GM19372 (cell line): Measurements from ENCODE around the gene PI4KA.
"Not testable (repeated sequence)": the region's sequence is repeated elsewhere in the genome, so short reads cannot be mapped to it uniquely, and the experiment has no call there.

Experiments used
- ATAC-seq: cut with Tn5 transposase; IDR thresholded peaks from one replicate; pipeline ENCODE4 v1.9.1; 2021; ENCODE audit warnings: mild to moderate bottlenecking, low read depth, moderate library complexity; ENCODE audit not compliant: unreplicated experiment

PI4KA gene

GRCh38 chr22:20672082-20672424, 186.6 kb downstream of the PI4KA start:
- no peak for ATAC-seq

GRCh38 chr22:20671409-20672081, 187.1 kb downstream of the PI4KA start:
- ATAC-seq: no peak

GRCh38 chr22:20670457-20671261, 188.0 kb downstream of the PI4KA start:
- not testable (repeated sequence) for ATAC-seq

GRCh38 chr22:20669884-20670283, 188.7 kb downstream of the PI4KA start:
- ATAC-seq: not testable (repeated sequence)

GRCh38 chr22:20669471-20669870, 189.1 kb downstream of the PI4KA start:
- not testable (repeated sequence) for ATAC-seq

GRCh38 chr22:20668769-20669168, 189.8 kb downstream of the PI4KA start:
- ATAC-seq: not testable (repeated sequence)

GRCh38 chr22:20668226-20668625, 190.4 kb downstream of the PI4KA start:
- ATAC-seq: not testable (repeated sequence)

- ATAC-seq: not testable (repeated sequence)
Observed at GRCh38 chr22:20667548-20667947, 191.1 kb downstream of the PI4KA start.

GRCh38 chr22:20666560-20666959, 192.1 kb downstream of the PI4KA start:
- ATAC-seq: no peak

- ATAC-seq: no peak
Observed at GRCh38 chr22:20664594-20664959, 194.0 kb downstream of the PI4KA start.

GRCh38 chr22:20663941-20664593, 194.5 kb downstream of the PI4KA start:
- no peak for ATAC-seq

- no peak for ATAC-seq
Observed at GRCh38 chr22:20663137-20663828, 195.3 kb downstream of the PI4KA start.

GRCh38 chr22:20662524-20663036, 196.0 kb downstream of the PI4KA start:
- ATAC-seq: not testable (repeated sequence)

GRCh38 chr22:20661473-20661872, 197.1 kb downstream of the PI4KA start:
- ATAC-seq: no peak

GRCh38 chr22:20660441-20661054, 198.1 kb downstream of the PI4KA start:
- no peak for ATAC-seq

- ATAC-seq: no peak
Observed at GRCh38 chr22:20659920-20660319, 198.7 kb downstream of the PI4KA start.

- no peak for ATAC-seq
Observed at GRCh38 chr22:20659258-20659657, 199.4 kb downstream of the PI4KA start.

- no peak for ATAC-seq
Observed at GRCh38 chr22:20658433-20659222, 200.0 kb downstream of the PI4KA start.

- no peak for ATAC-seq
Observed at GRCh38 chr22:20657963-20658362, 200.6 kb downstream of the PI4KA start.
